NB4 (cell line): ENCODE measurements around the gene TVP23C.
"Not testable (repeated sequence)": the region's sequence is repeated elsewhere in the genome, so short reads cannot be mapped to it uniquely, and the experiment has no call there.

Experiments used
- CTCF ChIP-seq: IDR thresholded peaks from one replicate; pipeline ENCODE4 v1.5.1; 2012; ENCODE audit warnings: low read depth, low read length
- POLR2A ChIP-seq: IDR thresholded peaks from 2 replicates; pipeline ENCODE4 v1.6.1; 2011; ENCODE audit warnings: mild to moderate bottlenecking; ENCODE audit not compliant: insufficient read length; ENCODE audit errors: extremely low read depth

GRCh38 chr17:15573870-15574269 is 10.6 kb upstream of the TVP23C start:
- not testable (repeated sequence) for TF ChIP-seq CTCF, POLR2A
